ENCODE data around the gene AFF3.

- TF ChIP-seq CTCF (IDR thresholded peaks at IDR 0.05 in 2 of 3, conservative IDR thresholded peaks at IDR 0.05 in 1 of 3; ENCODE audit: borderline replicate concordance in 1 of 3, insufficient read depth in 1 of 3, low read depth in 2 of 3, low read length in 2 of 3) (no peak), EZH2 (IDR thresholded peaks at IDR 0.05) (no peak), SIN3A (IDR thresholded peaks at IDR 0.05; ENCODE audit: low read depth) (no peak), CEBPB (IDR thresholded peaks at IDR 0.05; ENCODE audit: low read depth) (no peak), EZH2phosphoT487 (IDR thresholded peaks at IDR 0.05; ENCODE audit: borderline replicate concordance) (no peak), POLR2A (IDR thresholded peaks at IDR 0.05; ENCODE audit: borderline replicate concordance, extremely low read depth, insufficient read depth, insufficient read length) (no peak), YY1 (IDR thresholded peaks at IDR 0.05; ENCODE audit: extremely low read depth, insufficient replicate concordance, low read depth, low read length) (no peak), POLR2AphosphoS5 (IDR thresholded peaks at IDR 0.05; ENCODE audit: low read depth, low read length) (no peak), ZBTB33 (IDR thresholded peaks at IDR 0.05; ENCODE audit: extremely low read depth, insufficient replicate concordance, low read length) (no peak), SRF (IDR thresholded peaks at IDR 0.05; ENCODE audit: low read depth) (no peak), SP1 (IDR thresholded peaks at IDR 0.05; ENCODE audit: low read depth) (no peak), FOSL1 (IDR thresholded peaks at IDR 0.05; ENCODE audit: low read depth) (no peak), TCF7L2 (IDR thresholded peaks at IDR 0.05; ENCODE audit: borderline replicate concordance, extremely low read depth, insufficient read depth, insufficient read length) (no peak)
- TF ChIP-seq, protein P1, sequence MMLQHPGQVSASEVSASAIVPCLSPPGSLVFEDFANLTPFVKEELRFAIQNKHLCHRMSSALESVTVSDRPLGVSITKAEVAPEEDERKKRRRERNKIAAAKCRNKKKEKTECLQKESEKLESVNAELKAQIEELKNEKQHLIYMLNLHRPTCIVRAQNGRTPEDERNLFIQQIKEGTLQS (IDR thresholded peaks at IDR 0.05), result no peak
These were observed 299.9 kb downstream of the AFF3 start for GRCh38 chr2:99842451-99842850.

Measured in HCT116 (cell line).